Measurements from ENCODE around the gene PARM1. TPM values are rescaled to one million over a fixed set of nuclear protein-coding genes. Genes with fewer than 3 reads are reported as not detected.

The PARM1 gene
- total and polyA plus RNA-seq, 2 of the 4 experiments (the other 2 are of a cell fraction), result 0.07 to 0.18 TPM

DNA sequence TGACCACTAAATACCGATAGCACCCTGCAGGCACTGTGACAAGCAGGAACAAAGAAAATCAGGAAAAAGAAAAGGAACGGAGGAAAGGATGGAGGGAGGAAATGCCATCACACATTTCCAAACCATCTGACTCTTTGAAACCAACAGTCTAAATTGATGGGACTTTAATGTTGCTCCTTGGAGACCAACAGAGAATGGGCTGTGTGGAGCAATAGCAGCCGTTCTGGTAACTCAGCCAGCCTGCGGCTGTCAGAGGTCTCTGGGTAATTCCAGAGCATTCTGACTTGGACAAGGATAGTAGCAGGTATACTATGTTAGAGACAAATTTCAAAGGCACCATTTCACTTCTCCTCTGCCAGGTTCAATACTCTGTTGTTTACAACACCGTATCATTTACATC is 18.0 kb downstream of the PARM1 start:
- intact Hi-C loops (cut with micrococcal nuclease), result no loop called here
- no TSS peak for BruUV-seq (replicated peaks)

More for the DNA sequence above, 18.0 kb downstream of the PARM1 start:
- no peak overlapping the region for H3K9ac ChIP-seq (ENCODE audit: low read depth, low read length)
- H2BK120ac ChIP-seq (ENCODE audit: low read depth, low read length), result no peak overlapping the region
- no peak overlapping the region for H2BK5ac ChIP-seq (ENCODE audit: low read depth, low read length, poor library complexity, severe bottlenecking)
- H3K23ac ChIP-seq (ENCODE audit: low read depth, low read length), result no peak overlapping the region
- no peaks in the 10 kb centered on the region for H3K9me1 ChIP-seq (ENCODE audit: insufficient read depth, low read length)
- H4K5ac ChIP-seq (ENCODE audit: low read depth, low read length), result no peak overlapping the region
- H3K79me1 ChIP-seq (ENCODE audit: low read depth in 1 of 2, low read length in 2 of 2), result no peaks in the 10 kb centered on the region
- no peak overlapping the region for H2AK5ac ChIP-seq (ENCODE audit: low read depth, low read length)
- no peak for DNase-seq
- no peak overlapping the region for H2BK20ac ChIP-seq (ENCODE audit: low read depth, low read length)
- POLR2A ChIA-PET (ENCODE audit: unreplicated experiment), result no interaction called here
- no CpG with 5 or more reads among the region's 5 CpGs for WGBS, 2 experiments (ENCODE audit: extremely low coverage in 2 of 2, insufficient read length in 1 of 2)
- no peaks in the 10 kb centered on the region for H3K36me3 ChIP-seq (ENCODE audit: control insufficient read depth, insufficient read depth, low read length)
- no peak overlapping the region for H3K27ac ChIP-seq (ENCODE audit: insufficient read depth, low read length)
- peaks cover 2% of the 10 kb centered on the region; the same call in 1 of the 2 replicates for H3K27me3 ChIP-seq (ENCODE audit: control insufficient read depth, insufficient read depth, low read length)
- H3K4me1 ChIP-seq (ENCODE audit: control insufficient read depth, insufficient read depth, low read length), result no peaks in the 10 kb centered on the region
- H3K18ac ChIP-seq (ENCODE audit: low read depth, low read length), result no peak overlapping the region
- H3K4ac ChIP-seq (ENCODE audit: low read depth, low read length), result no peak overlapping the region
- H4K20me1 ChIP-seq (ENCODE audit: insufficient read depth, low read length), result no peaks in the 10 kb centered on the region
- no peak overlapping the region for H3K14ac ChIP-seq (replicated peaks; ENCODE audit: low read depth, low read length)
- H3K4me2 ChIP-seq (ENCODE audit: low read depth, low read length), result no peak overlapping the region
- H3K56ac ChIP-seq (ENCODE audit: extremely low read depth, insufficient read depth, low read length), result no peak overlapping the region
- H3K4me3 ChIP-seq (ENCODE audit: insufficient read depth, low read depth, low read length), result no peak overlapping the region
- no peak overlapping the region for H4K91ac ChIP-seq (ENCODE audit: insufficient read depth, low read depth, low read length)
- H2AK9ac ChIP-seq (replicated peaks; ENCODE audit: low read depth, low read length, poor library complexity), result no peak overlapping the region
- CTCF ChIA-PET, result no interaction called here
- no peak for ATAC-seq (ENCODE audit: low read depth)
- TF ChIP-seq POLR2A (IDR thresholded peaks at IDR 0.05; ENCODE audit: low read depth, low read length), result no peak
- no peak for TF ChIP-seq FOS (IDR thresholded peaks at IDR 0.05; ENCODE audit: low read depth, low read length)
- TF ChIP-seq NFE2L2 (IDR thresholded peaks at IDR 0.05; ENCODE audit: low read depth, low read length), result no peak
- no peak for TF ChIP-seq MAFK (IDR thresholded peaks at IDR 0.05; ENCODE audit: low read depth, low read length)
- no peak for TF ChIP-seq MXI1 (IDR thresholded peaks at IDR 0.05; ENCODE audit: borderline replicate concordance, low read depth, low read length)
- TF ChIP-seq, protein P1, sequence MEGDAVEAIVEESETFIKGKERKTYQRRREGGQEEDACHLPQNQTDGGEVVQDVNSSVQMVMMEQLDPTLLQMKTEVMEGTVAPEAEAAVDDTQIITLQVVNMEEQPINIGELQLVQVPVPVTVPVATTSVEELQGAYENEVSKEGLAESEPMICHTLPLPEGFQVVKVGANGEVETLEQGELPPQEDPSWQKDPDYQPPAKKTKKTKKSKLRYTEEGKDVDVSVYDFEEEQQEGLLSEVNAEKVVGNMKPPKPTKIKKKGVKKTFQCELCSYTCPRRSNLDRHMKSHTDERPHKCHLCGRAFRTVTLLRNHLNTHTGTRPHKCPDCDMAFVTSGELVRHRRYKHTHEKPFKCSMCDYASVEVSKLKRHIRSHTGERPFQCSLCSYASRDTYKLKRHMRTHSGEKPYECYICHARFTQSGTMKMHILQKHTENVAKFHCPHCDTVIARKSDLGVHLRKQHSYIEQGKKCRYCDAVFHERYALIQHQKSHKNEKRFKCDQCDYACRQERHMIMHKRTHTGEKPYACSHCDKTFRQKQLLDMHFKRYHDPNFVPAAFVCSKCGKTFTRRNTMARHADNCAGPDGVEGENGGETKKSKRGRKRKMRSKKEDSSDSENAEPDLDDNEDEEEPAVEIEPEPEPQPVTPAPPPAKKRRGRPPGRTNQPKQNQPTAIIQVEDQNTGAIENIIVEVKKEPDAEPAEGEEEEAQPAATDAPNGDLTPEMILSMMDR (conservative IDR thresholded peaks at IDR 0.05; ENCODE audit: low read depth, low read length), result no peak
- TF ChIP-seq CHD1 (IDR thresholded peaks at IDR 0.05; ENCODE audit: low read depth, low read length), result no peak
- TF ChIP-seq SMC3 (IDR thresholded peaks at IDR 0.05; ENCODE audit: low read depth, low read length), result no peak
- no peak for TF ChIP-seq BHLHE40 (IDR thresholded peaks at IDR 0.05; ENCODE audit: low read depth, low read length)
- TF ChIP-seq, protein P2, sequence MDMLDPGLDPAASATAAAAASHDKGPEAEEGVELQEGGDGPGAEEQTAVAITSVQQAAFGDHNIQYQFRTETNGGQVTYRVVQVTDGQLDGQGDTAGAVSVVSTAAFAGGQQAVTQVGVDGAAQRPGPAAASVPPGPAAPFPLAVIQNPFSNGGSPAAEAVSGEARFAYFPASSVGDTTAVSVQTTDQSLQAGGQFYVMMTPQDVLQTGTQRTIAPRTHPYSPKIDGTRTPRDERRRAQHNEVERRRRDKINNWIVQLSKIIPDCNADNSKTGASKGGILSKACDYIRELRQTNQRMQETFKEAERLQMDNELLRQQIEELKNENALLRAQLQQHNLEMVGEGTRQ (IDR thresholded peaks at IDR 0.05; ENCODE audit: low read depth, low read length), result no peak
- TF ChIP-seq, protein P3, sequence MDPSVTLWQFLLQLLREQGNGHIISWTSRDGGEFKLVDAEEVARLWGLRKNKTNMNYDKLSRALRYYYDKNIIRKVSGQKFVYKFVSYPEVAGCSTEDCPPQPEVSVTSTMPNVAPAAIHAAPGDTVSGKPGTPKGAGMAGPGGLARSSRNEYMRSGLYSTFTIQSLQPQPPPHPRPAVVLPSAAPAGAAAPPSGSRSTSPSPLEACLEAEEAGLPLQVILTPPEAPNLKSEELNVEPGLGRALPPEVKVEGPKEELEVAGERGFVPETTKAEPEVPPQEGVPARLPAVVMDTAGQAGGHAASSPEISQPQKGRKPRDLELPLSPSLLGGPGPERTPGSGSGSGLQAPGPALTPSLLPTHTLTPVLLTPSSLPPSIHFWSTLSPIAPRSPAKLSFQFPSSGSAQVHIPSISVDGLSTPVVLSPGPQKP (IDR thresholded peaks at IDR 0.05; ENCODE audit: borderline replicate concordance, low read depth, low read length), result no peak
- no peak for TF ChIP-seq MAZ (IDR thresholded peaks at IDR 0.05; ENCODE audit: borderline replicate concordance, low read depth, low read length)
- no peak for TF ChIP-seq RAD21 (IDR thresholded peaks at IDR 0.05; ENCODE audit: low read length)
- TF ChIP-seq CEBPB (IDR thresholded peaks at IDR 0.05; ENCODE audit: low read depth, low read length), result no peak
- TF ChIP-seq RCOR1 (IDR thresholded peaks at IDR 0.05; ENCODE audit: insufficient replicate concordance, low read length), result no peak
- no peak overlapping the region for H4K8ac ChIP-seq (ENCODE audit: low read depth in 2 of 2, low read length in 2 of 2)
- no peak overlapping the region for H2BK15ac ChIP-seq (ENCODE audit: low read depth, low read length)
- no peaks in the 10 kb centered on the region for H3K9me3 ChIP-seq (ENCODE audit: control insufficient read depth, insufficient read depth, low read length)
- dilution Hi-C loops (cut with HindIII; ENCODE audit: low sequenced_read_pairs, unreplicated experiment) (no loop called here), in situ Hi-C loops (cut with MboI; ENCODE audit: low sequenced_read_pairs) (no loop called here)
- H2AFZ ChIP-seq (replicated peaks; ENCODE audit: low read length, poor library complexity), result no peak overlapping the region
